ENCODE measurements around the gene FAM78A.

The FAM78A gene

GRCh38 chr9:131275332-131276093, 797 bp downstream of the FAM78A start:
- Histone ChIP-seq H3K36me3 (ENCODE audit: control insufficient read depth in 4 of 4, insufficient read depth in 4 of 4, low read length in 3 of 4) (peaks cover 0 to 22% (median under 1%) of the 10 kb centered on the region in 4 experiments), H3K27me3 (replicated peaks in 2 of 5; ENCODE audit: control insufficient read depth in 4 of 5, insufficient read depth in 5 of 5, low read length in 4 of 5) (peaks cover 0 to under 1% (median 0%) of the 10 kb centered on the region in 5 experiments), H3K9me3 (ENCODE audit: control extremely low read depth in 1 of 5, control insufficient read depth in 4 of 5, insufficient read depth in 2 of 5, low read depth in 1 of 5, low read length in 4 of 5) (no peaks in the 10 kb centered on the region), H3K4me1 (ENCODE audit: control extremely low read depth in 1 of 4, control insufficient read depth in 4 of 4, insufficient read depth in 4 of 4, low read length in 3 of 4) (peaks cover 15 to 66% (median 61%) of the 10 kb centered on the region in 4 experiments), H3K27ac (ENCODE audit: insufficient read depth in 1 of 2, low read depth in 1 of 2, low read length in 2 of 2, poor library complexity in 1 of 2, severe bottlenecking in 2 of 2) (peak overlapping the region; percentile 84 to 96), H3K4me3 (ENCODE audit: control insufficient read depth in 1 of 7, extremely low read depth in 1 of 7, insufficient read depth in 4 of 7, low read depth in 2 of 7, low read length in 6 of 7) (peak overlapping the region; percentile 66 to 97 (median 92))
- 0% methylated on average over 29 of the region's 29 CpGs for WGBS (ENCODE audit: insufficient coverage)
- ChIA-PET CTCF (interaction anchor here (0.8 to 12.1 kb wide), 18 partner anchors 9 to 99 kb away, joined by 3 to 155 read pairs (median 5); no protein-coding TSS in a partner anchor), POLR2A (interaction anchor here (1.3 to 3.9 kb wide), 2 partner anchors 11 to 20 kb away, joined by 3 to 33 read pairs; no protein-coding TSS in a partner anchor)
- DNase-seq, result peak in 2 of 3 donors; percentile 52 to 55

GRCh38 chr9:131274674-131275331, 1.5 kb downstream of the FAM78A start:
- CTCF ChIA-PET, result interaction anchor here (0.5 to 12.1 kb wide), 20 partner anchors 8 to 97 kb away, joined by 3 to 155 read pairs (median 5); no protein-coding TSS in a partner anchor
- Histone ChIP-seq H3K36me3 (ENCODE audit: control insufficient read depth in 4 of 4, insufficient read depth in 4 of 4, low read length in 3 of 4) (peaks cover 0 to 22% (median under 1%) of the 10 kb centered on the region in 4 experiments), H3K27me3 (replicated peaks in 2 of 5; ENCODE audit: control insufficient read depth in 4 of 5, insufficient read depth in 5 of 5, low read length in 4 of 5) (no peaks in the 10 kb centered on the region), H3K9me3 (ENCODE audit: control extremely low read depth in 1 of 5, control insufficient read depth in 4 of 5, insufficient read depth in 2 of 5, low read depth in 1 of 5, low read length in 4 of 5) (no peaks in the 10 kb centered on the region), H3K4me1 (ENCODE audit: control extremely low read depth in 1 of 4, control insufficient read depth in 4 of 4, insufficient read depth in 4 of 4, low read length in 3 of 4) (peaks cover 17 to 72% (median 63%) of the 10 kb centered on the region in 4 experiments), H3K4me3 (ENCODE audit: control insufficient read depth in 1 of 7, extremely low read depth in 1 of 7, insufficient read depth in 4 of 7, low read depth in 2 of 7, low read length in 6 of 7) (peak overlapping the region; percentile 66 to 97 (median 92)), H3K27ac (ENCODE audit: insufficient read depth in 1 of 2, low read depth in 1 of 2, low read length in 2 of 2, poor library complexity in 1 of 2, severe bottlenecking in 2 of 2) (peak overlapping the region; percentile 84 to 96)
- POLR2A ChIA-PET, result interaction anchor here (1.3 to 3.9 kb wide), 3 partner anchors 10 to 37 kb away, joined by 3 to 33 read pairs (median 3); no protein-coding TSS in a partner anchor
- under 1% methylated on average over 18 of the region's 18 CpGs for WGBS (ENCODE audit: insufficient coverage)
- DNase-seq, result peak in 1 of 3 donors; percentile 34

GRCh38 chr9:131273856-131274673, 2.2 kb downstream of the FAM78A start:
- POLR2A ChIA-PET, result interaction anchor here (1.3 to 3.9 kb wide), 3 partner anchors 10 to 36 kb away, joined by 3 to 33 read pairs (median 3); no protein-coding TSS in a partner anchor
- 0% methylated on average over 11 of the region's 13 CpGs for WGBS (ENCODE audit: insufficient coverage)

GRCh38 chr9:131273146-131273855, 3.0 kb downstream of the FAM78A start:
- no peaks in the 10 kb centered on the region for H3K27me3 ChIP-seq (replicated peaks in 2 of 5; ENCODE audit: control insufficient read depth in 4 of 5, insufficient read depth in 5 of 5, low read length in 4 of 5)
- peak overlapping the region; percentile 84 to 96 for H3K27ac ChIP-seq (ENCODE audit: insufficient read depth in 1 of 2, low read depth in 1 of 2, low read length in 2 of 2, poor library complexity in 1 of 2, severe bottlenecking in 2 of 2)
- peak overlapping the region; percentile 66 to 97 (median 92) for H3K4me3 ChIP-seq (ENCODE audit: control insufficient read depth in 1 of 7, extremely low read depth in 1 of 7, insufficient read depth in 4 of 7, low read depth in 2 of 7, low read length in 6 of 7)
- CTCF ChIA-PET, result interaction anchor here (2.1 to 12.1 kb wide), 5 partner anchors 9 to 58 kb away, joined by 7 to 155 read pairs (median 24); no protein-coding TSS in a partner anchor
- POLR2A ChIA-PET, result interaction anchor here (1.1 to 3.9 kb wide), 3 partner anchors 18 to 35 kb away, joined by 3 to 33 read pairs (median 3); no protein-coding TSS in a partner anchor
- no peak for DNase-seq
- peaks cover 23 to 76% (median 68%) of the 10 kb centered on the region in 4 experiments for H3K4me1 ChIP-seq (ENCODE audit: control extremely low read depth in 1 of 4, control insufficient read depth in 4 of 4, insufficient read depth in 4 of 4, low read length in 3 of 4)
- peaks cover 0 to 22% (median under 1%) of the 10 kb centered on the region in 4 experiments for H3K36me3 ChIP-seq (ENCODE audit: control insufficient read depth in 4 of 4, insufficient read depth in 4 of 4, low read length in 3 of 4)
- WGBS (ENCODE audit: insufficient coverage), result 9% methylated on average over 13 of the region's 22 CpGs
- H3K9me3 ChIP-seq (ENCODE audit: control extremely low read depth in 1 of 5, control insufficient read depth in 4 of 5, insufficient read depth in 2 of 5, low read depth in 1 of 5, low read length in 4 of 5), result no peaks in the 10 kb centered on the region

More at GRCh38 chr9:131273856-131274673, 2.2 kb downstream of the FAM78A start:
- Histone ChIP-seq H3K4me3 (ENCODE audit: control insufficient read depth in 1 of 7, extremely low read depth in 1 of 7, insufficient read depth in 4 of 7, low read depth in 2 of 7, low read length in 6 of 7) (peak overlapping the region; percentile 66 to 97 (median 92)), H3K27me3 (replicated peaks in 2 of 5; ENCODE audit: control insufficient read depth in 4 of 5, insufficient read depth in 5 of 5, low read length in 4 of 5) (no peaks in the 10 kb centered on the region), H3K9me3 (ENCODE audit: control extremely low read depth in 1 of 5, control insufficient read depth in 4 of 5, insufficient read depth in 2 of 5, low read depth in 1 of 5, low read length in 4 of 5) (no peaks in the 10 kb centered on the region), H3K27ac (ENCODE audit: insufficient read depth in 1 of 2, low read depth in 1 of 2, low read length in 2 of 2, poor library complexity in 1 of 2, severe bottlenecking in 2 of 2) (peak overlapping the region; percentile 84 to 96), H3K36me3 (ENCODE audit: control insufficient read depth in 4 of 4, insufficient read depth in 4 of 4, low read length in 3 of 4) (peaks cover 0 to 22% (median under 1%) of the 10 kb centered on the region in 4 experiments), H3K4me1 (ENCODE audit: control extremely low read depth in 1 of 4, control insufficient read depth in 4 of 4, insufficient read depth in 4 of 4, low read length in 3 of 4) (peaks cover 20 to 76% (median 69%) of the 10 kb centered on the region in 4 experiments)
- CTCF ChIA-PET, result interaction anchor here (0.5 to 12.1 kb wide), 17 partner anchors 10 to 96 kb away, joined by 3 to 155 read pairs (median 6); no protein-coding TSS in a partner anchor
- DNase-seq, result peak in 1 of 3 donors; percentile 64

- Histone ChIP-seq H3K27me3 (replicated peaks in 2 of 5; ENCODE audit: control insufficient read depth in 4 of 5, insufficient read depth in 5 of 5, low read length in 4 of 5) (no peaks in the 10 kb centered on the region), H3K9me3 (ENCODE audit: control extremely low read depth in 1 of 5, control insufficient read depth in 4 of 5, insufficient read depth in 2 of 5, low read depth in 1 of 5, low read length in 4 of 5) (no peaks in the 10 kb centered on the region), H3K36me3 (ENCODE audit: control insufficient read depth in 4 of 4, insufficient read depth in 4 of 4, low read length in 3 of 4) (peaks cover 0 to 24% (median under 1%) of the 10 kb centered on the region in 4 experiments), H3K27ac (ENCODE audit: insufficient read depth in 1 of 2, low read depth in 1 of 2, low read length in 2 of 2, poor library complexity in 1 of 2, severe bottlenecking in 2 of 2) (peak overlapping the region; percentile 9 to 96), H3K4me3 (ENCODE audit: control insufficient read depth in 1 of 7, extremely low read depth in 1 of 7, insufficient read depth in 4 of 7, low read depth in 2 of 7, low read length in 6 of 7) (peak overlapping the region in 4 of 7 experiments; percentile 35 to 92 (median 89)), H3K4me1 (ENCODE audit: control extremely low read depth in 1 of 4, control insufficient read depth in 4 of 4, insufficient read depth in 4 of 4, low read length in 3 of 4) (peaks cover 23 to 83% (median 74%) of the 10 kb centered on the region in 4 experiments)
- POLR2A ChIA-PET, result interaction anchor here (1.1 kb wide), 1 partner anchor 34 kb away, joined by 3 read pairs; no protein-coding TSS in a partner anchor
- 100% methylated on average over 2 of the region's 3 CpGs for WGBS (ENCODE audit: insufficient coverage)
- no peak for DNase-seq
- CTCF ChIA-PET, result interaction anchor here (0.8 to 12.1 kb wide), 6 partner anchors 8 to 93 kb away, joined by 3 to 155 read pairs (median 16); no protein-coding TSS in a partner anchor
These were observed 4.1 kb downstream of the FAM78A start for GRCh38 chr9:131272212-131272611.
